Activated CD8-positive, alpha-beta memory T cell treated with anti-CD3 and anti-CD28 coated beads, Interleukin-2, amount 50 U/mL, for 1 hour (primary cell): ENCODE results near the gene IER3.

Source experiments
- DNase-seq: peaks from one replicate; pipeline ENCODE4 v3.0.0-alpha.2; 2020; ENCODE audit errors: extremely low read depth

IER3 gene

GRCh38 chr6:30703821-30704220 is 40.5 kb downstream of the IER3 start:
- DNase-seq = no peak

GRCh38 chr6:30703011-30703410 is 41.3 kb downstream of the IER3 start:
- no peak for DNase-seq

- no peak for DNase-seq
Measured at GRCh38 chr6:30700340-30700739, 44.0 kb downstream of the IER3 start.

- DNase-seq = no peak
Measured at GRCh38 chr6:30696432-30696831, 47.9 kb downstream of the IER3 start.
